Measurements from ENCODE around the gene ZNF76.
"Not testable (repeated sequence)": the region's sequence is repeated elsewhere in the genome, so short reads cannot be mapped to it uniquely, and the experiment has no call there.

The ZNF76 gene

DNA sequence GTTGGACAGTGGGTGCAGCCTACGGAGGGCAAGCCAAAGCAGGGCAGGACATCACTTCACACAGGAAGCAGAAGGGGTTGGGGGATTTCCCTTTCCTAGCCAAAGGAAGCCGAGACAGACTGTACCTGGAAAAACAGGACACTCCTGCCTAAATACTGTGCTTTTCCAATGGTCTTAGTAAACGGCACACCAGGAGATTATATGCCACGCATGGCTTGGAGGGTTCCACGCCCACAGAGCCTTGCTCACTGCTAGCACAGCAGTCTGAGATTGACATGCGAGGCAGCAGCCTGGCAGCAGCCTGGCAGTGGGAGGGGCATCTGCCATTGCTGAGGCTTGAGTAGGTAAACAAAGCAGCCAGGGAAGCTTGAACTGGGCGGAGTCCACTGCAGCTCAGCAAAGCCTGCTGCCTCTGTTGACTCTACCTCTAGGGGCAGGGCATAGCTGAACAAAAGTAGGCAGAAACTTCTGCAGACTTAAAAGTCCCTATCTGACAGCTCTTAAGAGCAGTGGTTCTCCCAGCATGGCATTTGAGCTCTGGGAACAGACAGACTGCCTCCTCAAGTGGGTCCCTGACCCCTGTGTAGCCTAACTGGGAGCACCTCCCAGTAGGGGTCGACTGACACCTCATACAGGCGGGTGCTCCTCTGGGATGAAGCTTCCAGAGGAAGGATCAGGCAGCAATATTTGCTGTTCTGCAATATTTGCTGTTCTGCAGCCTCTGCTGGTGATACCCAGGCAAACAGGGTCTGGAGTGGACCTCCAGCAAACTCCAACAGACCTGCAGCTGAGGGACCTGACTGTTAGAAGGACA lies 72.7 kb downstream of the ZNF76 start:
- not testable (repeated sequence) for DNase-seq

DNA sequence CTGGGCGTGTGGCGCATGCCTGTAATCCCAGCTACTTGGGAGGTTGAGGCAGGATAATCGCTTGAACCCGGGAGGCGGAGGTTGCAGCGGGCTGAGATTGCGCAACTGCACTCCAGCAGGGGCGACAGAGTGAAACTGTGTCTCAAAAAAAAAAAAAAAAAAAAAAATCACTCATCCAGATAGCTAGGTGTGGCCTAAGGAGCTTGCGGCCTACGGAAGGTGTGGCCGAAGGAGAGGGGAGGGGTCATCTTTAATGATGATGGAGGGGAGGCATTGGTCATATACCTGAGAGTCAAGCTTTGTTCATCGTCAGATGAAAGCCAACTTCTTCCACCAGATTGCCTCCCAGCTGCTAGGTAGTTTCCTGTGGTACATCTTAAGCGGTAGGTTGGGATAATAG lies 82.0 kb downstream of the ZNF76 start:
- no peak for DNase-seq

GRCh38 chr6:35342258-35343091 lies 82.9 kb downstream of the ZNF76 start, which contains the start of gene PPARD:
Gene PPARD (plus strand): TSS chr6:35342558. CDS start chr6:35411088, 68,530 bp downstream.
- DNase-seq = peak; percentile 99

DNA sequence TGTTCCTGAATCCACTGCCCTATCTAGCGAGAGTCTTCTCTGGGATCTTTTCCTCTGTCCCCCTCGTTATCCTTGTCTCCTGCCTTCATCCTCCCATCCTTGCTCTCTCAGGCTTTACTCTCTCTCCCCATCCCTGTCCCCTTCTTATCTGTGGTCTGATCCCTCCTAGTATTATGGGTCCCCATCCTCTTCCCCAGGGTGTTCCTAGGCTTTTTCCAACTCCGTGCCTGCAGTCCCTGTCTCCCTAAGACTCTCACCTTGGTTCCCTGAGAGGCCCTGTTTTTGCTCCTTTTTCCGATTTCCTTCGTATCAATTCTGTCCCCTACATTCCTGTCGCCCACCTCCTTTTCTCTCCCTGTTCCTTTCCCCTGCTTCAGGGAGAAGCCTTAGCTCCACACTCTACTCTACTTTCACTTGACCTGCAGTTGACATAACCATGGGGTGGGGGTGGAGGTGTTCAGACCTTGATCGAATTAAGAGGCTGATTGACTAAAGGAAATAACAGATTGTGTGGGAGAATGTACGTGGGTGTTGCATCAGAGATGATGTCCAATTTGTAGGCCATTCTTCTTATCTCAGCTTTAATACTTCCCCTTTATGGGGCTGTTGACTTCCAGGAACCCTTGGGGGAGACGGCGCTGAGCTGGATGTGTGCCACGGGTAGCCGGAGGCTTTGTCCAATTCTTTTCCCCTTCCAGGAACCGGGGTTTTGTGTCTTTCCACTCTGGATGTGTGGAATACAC lies 83.7 kb downstream of the ZNF76 start:
- DNase-seq = peak; percentile 96

DNA sequence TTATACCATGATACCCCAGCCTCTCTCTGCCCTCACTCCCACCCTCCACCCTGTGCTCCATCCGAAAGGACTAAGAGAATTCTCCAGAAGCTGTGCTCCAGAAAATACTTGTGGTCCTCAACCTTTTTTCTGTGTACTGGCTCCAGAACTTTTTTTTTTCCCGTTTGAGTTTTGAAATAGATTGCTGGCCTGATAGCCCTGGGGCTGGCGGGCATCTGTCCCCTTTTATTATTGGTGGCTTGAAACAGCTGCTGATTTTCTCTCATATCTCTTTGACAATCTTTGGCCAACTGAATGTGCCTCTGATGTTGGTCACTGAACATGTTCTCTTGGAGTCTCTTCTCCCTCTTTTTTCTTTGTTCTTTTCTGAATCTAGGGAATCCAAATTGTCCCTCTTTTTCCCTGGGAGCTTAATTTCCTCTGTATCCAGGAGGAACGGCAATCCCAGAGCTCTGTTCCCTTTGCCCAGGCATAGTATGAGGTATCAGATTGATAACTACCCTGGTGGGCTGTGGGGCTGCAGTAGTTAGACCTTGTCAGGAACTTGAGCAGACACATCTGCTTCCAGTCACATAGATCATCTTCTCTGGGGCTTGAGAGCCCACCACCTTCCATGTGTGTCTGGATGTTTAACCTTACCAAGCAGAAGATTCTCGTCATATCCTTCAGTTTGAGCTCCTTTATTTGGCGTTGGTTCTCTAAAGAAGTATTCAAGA lies 84.5 kb downstream of the ZNF76 start:
- peak; percentile 79 for DNase-seq
